HepG2 (cell line): Measurements from ENCODE around the gene RGS2. TPM values are rescaled to one million over a fixed set of nuclear protein-coding genes. Genes with fewer than 3 reads are reported as not detected.

ENCODE experiments used
- ATAC-seq: fragments of 200-7000 bp; cut with Tn5 transposase; 3 replicates; pipeline ENCODE4 v1.9.1; 2020; ENCODE audit warnings: mild to moderate bottlenecking, moderate library complexity
- BruUV-seq: library from RNA; stranded (reverse); fragments of 400-500 nt; replicated peaks from 2 replicates; lab custom pipeline; 2021; lab: Mats Ljungman, UMichigan
- CTCF ChIA-PET: fragments of 300-600 bp; formaldehyde crosslinking; extraction: SDS; loops from one replicate; lab custom pipeline; 2021; ENCODE audit warnings: low total read pairs, inconsistent platforms, low intra/inter-chr PET ratio; lab: Yijun Ruan, JAX
- POLR2A ChIA-PET: fragments of 350-600 bp; sonication (Branson Sonifier 250); formaldehyde crosslinking; loops from one replicate; lab custom pipeline; 2020; ENCODE audit warnings: antibody characterized with exemption, inconsistent platforms; lab: Yijun Ruan, JAX
- DNase-seq: peaks from one replicate; pipeline ENCODE4 v3.0.0-alpha.2; 2015; ENCODE audit warnings: low spot score
- FAIRE-seq: peaks from 3 replicates; lab custom pipeline; 2011; peaks lifted over from hg19 to GRCh38; lab: Jason Lieb, UNC
- H2AFZ ChIP-seq: one replicate; pipeline ENCODE4 v1.6.1; 2011; ENCODE audit warnings: low read length, inconsistent platforms
- H3K27ac ChIP-seq: fragments of 300-600 bp; 3 replicates; pipeline ENCODE4 v1.8.0; 2011; ENCODE audit warnings: mixed run types, mild to moderate bottlenecking, mixed read lengths, low read length, inconsistent platforms; ENCODE audit not compliant: insufficient read depth; ENCODE audit errors: extremely low read length
- H3K27me3 ChIP-seq, 2 experiments: fragments of 200-600 bp in 1 of 2; 2 replicates in 1 of 2; 3 replicates in 1 of 2; pipeline versions ENCODE4 v1.6.0 to v1.8.0; 2011; ENCODE audit warnings: low read length in 2 of 2, mild to moderate bottlenecking in 2 of 2, moderate library complexity in 2 of 2, inconsistent platforms in 1 of 2; ENCODE audit not compliant: insufficient read depth in 2 of 2, control insufficient read depth in 1 of 2
- H3K36me3 ChIP-seq, 2 experiments: fragments of 200-600 bp in 1 of 2; replicated peaks in 1 of 2; 2 replicates in 1 of 2; 3 replicates in 1 of 2; pipeline versions ENCODE4 v1.5.1 to v1.8.0; 2011; ENCODE audit warnings: low read length in 2 of 2, inconsistent platforms in 1 of 2; ENCODE audit not compliant: insufficient read depth in 2 of 2, control insufficient read depth in 1 of 2
- H3K4me1 ChIP-seq: 2 replicates; pipeline ENCODE4 v1.5.1; 2012; ENCODE audit warnings: low read length, inconsistent platforms; ENCODE audit not compliant: insufficient read depth
- H3K4me2 ChIP-seq: 2 replicates; pipeline ENCODE4 v1.6.0; 2011; ENCODE audit warnings: low read depth, low read length, inconsistent platforms
- H3K4me3 ChIP-seq, 3 experiments: fragments of 200-600 bp in 1 of 3; sonication (generic), shearing (Covaris generic) in 1 of 3; replicated peaks in 1 of 3; 2 replicates each; pipeline ENCODE4 v1.5.1; 2011 to 2016; ENCODE audit warnings: low read length in 3 of 3, inconsistent platforms in 2 of 3, low read depth in 2 of 3, mild to moderate bottlenecking in 2 of 3, control low read depth in 1 of 3, mixed read lengths in 1 of 3; ENCODE audit not compliant: insufficient read depth in 1 of 3
- H3K79me2 ChIP-seq: one replicate; pipeline ENCODE4 v1.6.1; 2011; ENCODE audit warnings: low read length, inconsistent platforms; ENCODE audit not compliant: insufficient read depth
- H3K9ac ChIP-seq: 2 replicates; pipeline ENCODE4 v1.6.0; 2011; ENCODE audit warnings: mild to moderate bottlenecking, low read depth, low read length, inconsistent platforms; ENCODE audit not compliant: insufficient read depth
- H3K9me3 ChIP-seq: 2 replicates; pipeline ENCODE4 v1.5.1; 2012; ENCODE audit warnings: mild to moderate bottlenecking, low read length
- H4K20me1 ChIP-seq: 2 replicates; pipeline ENCODE4 v1.6.0; 2011; ENCODE audit warnings: inconsistent platforms, mild to moderate bottlenecking, low read length, moderate library complexity; ENCODE audit not compliant: insufficient read depth
- ATF5 ChIP-seq: sonication (generic); formaldehyde crosslinking; IDR thresholded peaks from 2 replicates; pipeline ENCODE4 v1.4.0; 2020; ENCODE audit warnings: mild to moderate bottlenecking, low read depth, missing genetic modification reagents
- BCL6 ChIP-seq: IDR thresholded peaks from 2 replicates; pipeline ENCODE4 v1.6.1; 2016; ENCODE audit warnings: missing genetic modification reagents, missing compliant biosample characterization
- HNRNPH1 ChIP-seq: fragments of 200-400 bp; formaldehyde crosslinking; optimal IDR thresholded peaks from 2 replicates; pipeline ENCODE3; 2017; ENCODE audit warnings: mild to moderate bottlenecking, low read depth, low read length
- MED8 ChIP-seq: sonication (generic); formaldehyde crosslinking; IDR thresholded peaks from 2 replicates; pipeline ENCODE4 v1.8.1; 2023; ENCODE audit warnings: mild to moderate bottlenecking, missing genetic modification reagents; ENCODE audit not compliant: insufficient replicate concordance
- SNAPC5 ChIP-seq: sonication (generic); formaldehyde crosslinking; IDR thresholded peaks from 2 replicates; pipeline ENCODE4 v1.8.1; 2023; ENCODE audit warnings: mild to moderate bottlenecking, missing genetic modification reagents, borderline replicate concordance
- TEAD3 ChIP-seq: optimal IDR thresholded peaks from 2 replicates; pipeline ENCODE3; 2016; ENCODE audit warnings: borderline replicate concordance
- ZBTB3 ChIP-seq: sonication (generic); formaldehyde crosslinking; IDR thresholded peaks from 2 replicates; pipeline ENCODE4 v1.4.0; 2020; ENCODE audit warnings: low read depth, mild to moderate bottlenecking, moderate library complexity, missing genetic modification reagents, borderline replicate concordance
- ZNF12 ChIP-seq: sonication (generic); formaldehyde crosslinking; IDR thresholded peaks from 2 replicates; pipeline ENCODE4 v1.5.0; 2020; ENCODE audit warnings: missing genetic modification reagents
- ZNF20 ChIP-seq: sonication (generic); formaldehyde crosslinking; IDR thresholded peaks from 2 replicates; pipeline ENCODE4 v1.4.0; 2020; ENCODE audit warnings: mild to moderate bottlenecking, moderate library complexity, missing genetic modification reagents
- ZNF329 ChIP-seq: sonication (generic); formaldehyde crosslinking; IDR thresholded peaks from 2 replicates; pipeline ENCODE4 v1.9.0; 2021; ENCODE audit warnings: low read depth, mild to moderate bottlenecking, missing genetic modification reagents
- ZNF432 ChIP-seq: sonication (generic); formaldehyde crosslinking; IDR thresholded peaks from 2 replicates; pipeline ENCODE4 v1.5.0; 2020; ENCODE audit warnings: missing genetic modification reagents, mild to moderate bottlenecking, borderline replicate concordance
- ZNF75D ChIP-seq: sonication (generic); formaldehyde crosslinking; IDR thresholded peaks from 2 replicates; pipeline ENCODE4 v1.8.1; 2023; ENCODE audit warnings: missing genetic modification reagents, mild to moderate bottlenecking, borderline replicate concordance
- ZSCAN21 ChIP-seq: sonication (generic); formaldehyde crosslinking; IDR thresholded peaks from 2 replicates; pipeline ENCODE4 v1.8.0; 2022; ENCODE audit warnings: mild to moderate bottlenecking, missing genetic modification reagents, moderate library complexity, borderline replicate concordance
- WGBS: methylation state at CpG from one replicate; pipeline ENCODE4 v1.1.6; 2017; ENCODE audit warnings: low lambda C conversion rate; 5-methylcytosine and 5-hydroxymethylcytosine counted together
- in situ Hi-C: cut with HindIII; loops from 2 replicates; pipeline ENCODE4 v1.10.0; 2017; ENCODE audit warnings: low pct_unique_long_range_greater_than_20kb; ENCODE audit not compliant: extremely low pct_ligation_motif_present
- intact Hi-C: fragments of 100-400 bp; cut with micrococcal nuclease; formaldehyde crosslinking; loops from one replicate; pipeline ENCODE4 v1.10.0; 2022; ENCODE audit not compliant: unreplicated experiment
- polyA plus RNA-seq, 8 experiments: library from polyadenylated mRNA; depleted of rRNA in 3 of 8; stranded (reverse) in 7 of 8; unstranded in 1 of 8; fragments of >200 nt; fragmentation: Illumina TruSeq in 4 of 8; extraction: Trizol in 4 of 8; gene quantifications; 2 replicates each; pipeline versions ENCODE4 v1.2.1 to v1.2.3, GENCODE V29; 2011 to 2016; ENCODE audit warnings: low read depth in 4 of 8, missing spikeins in 1 of 8, mixed read lengths in 1 of 8; ENCODE audit not compliant: insufficient read depth in 1 of 8
- total RNA-seq, 5 experiments: library from RNA; depleted of rRNA; stranded (reverse); fragments of >200 nt; fragmentation: Illumina TruSeq; extraction: Trizol; gene quantifications; 2 replicates each; pipeline ENCODE4 v1.2.3, GENCODE V29; 2016; ENCODE audit warnings: low read depth in 1 of 5

RGS2 gene
- total and polyA plus RNA-seq, 2 of the 13 experiments (the other 11 are each of a cell fraction or from before 2014, with no cell fraction given), result 0.64 to 1.4 TPM

- POLR2A ChIA-PET, result no interaction called here
Measured at GRCh38 chr1:192764675-192765074, 44.2 kb upstream of the RGS2 start.

More at GRCh38 chr1:192764675-192765074, 44.2 kb upstream of the RGS2 start:
- Histone ChIP-seq H3K27me3 (no peaks in the 10 kb centered on the region; a peak in 1 of 5 replicates), H3K36me3 (no peaks in the 10 kb centered on the region), H3K4me3 (no peak overlapping the region), H3K27ac (no peak overlapping the region), H3K4me2 (no peak overlapping the region), H4K20me1 (no peaks in the 10 kb centered on the region), H3K9me3 (no peaks in the 10 kb centered on the region), H2AFZ (no peak overlapping the region), H3K4me1 (peaks cover 10% of the 10 kb centered on the region), H3K79me2 (no peaks in the 10 kb centered on the region), H3K9ac (no peak overlapping the region)
- FAIRE-seq (no peak), ATAC-seq (no peak), DNase-seq (no peak)
- TF ChIP-seq TEAD3 (CRISPR knock-in tag) (no peak), ZNF75D (CRISPR knock-in tag) (no peak), MED8 (CRISPR knock-in tag) (no peak), ZNF12 (no peak), SNAPC5 (CRISPR knock-in tag) (no peak), ZNF329 (CRISPR knock-in tag) (no peak), BCL6 (no peak), HNRNPH1 (no peak), ZNF432 (CRISPR knock-in tag) (no peak), ZBTB3 (CRISPR knock-in tag) (no peak), ZSCAN21 (no peak), ATF5 (no peak), ZNF20 (CRISPR knock-in tag) (no peak)
- intact Hi-C loops, result no loop called here
- CTCF ChIA-PET, result no interaction called here
- in situ Hi-C loops, result loop anchor here (25.0 kb wide), 1 partner anchor 277 kb away; no protein-coding TSS in a partner anchor
- BruUV-seq, result no TSS peak
- 11% methylated on average over 2 of the region's 2 CpGs for WGBS
